DOHH2 (cell line): Measurements from ENCODE around the gene CXCL1.

Source experiments
- H3F3A ChIP-seq: fragments of 200-600 bp; sonication (generic), shearing (Covaris generic); 2 replicates; pipeline ENCODE4 v1.6.0; 2016; ENCODE audit warnings: antibody characterized with exemption, mild to moderate bottlenecking; ENCODE audit not compliant: control insufficient read depth, insufficient read depth
- H3K27ac ChIP-seq: fragments of 200-600 bp; sonication (generic); 2 replicates; pipeline ENCODE4 v1.5.1; 2014; ENCODE audit warnings: low read depth, mild to moderate bottlenecking, low read length, moderate library complexity
- H3K27me3 ChIP-seq: fragments of 200-600 bp; sonication (generic); 2 replicates; pipeline ENCODE4 v1.6.1; 2014; ENCODE audit warnings: mild to moderate bottlenecking, low read length, mixed read lengths; ENCODE audit not compliant: control insufficient read depth
- H3K36me3 ChIP-seq: fragments of 200-600 bp; sonication (generic); 2 replicates; pipeline ENCODE4 v1.6.1; 2014; ENCODE audit warnings: mild to moderate bottlenecking, low read length, moderate library complexity, mixed read lengths; ENCODE audit not compliant: control insufficient read depth
- H3K4me1 ChIP-seq: fragments of 200-600 bp; sonication (generic); 2 replicates; pipeline ENCODE4 v1.6.1; 2014; ENCODE audit warnings: mild to moderate bottlenecking, low read length, mixed read lengths; ENCODE audit not compliant: control insufficient read depth
- H3K4me2 ChIP-seq: fragments of 200-600 bp; sonication (generic); 2 replicates; pipeline ENCODE4 v1.6.0; 2014; ENCODE audit warnings: mild to moderate bottlenecking, low read length, moderate library complexity
- H3K4me3 ChIP-seq: fragments of 200-600 bp; sonication (generic); 2 replicates; pipeline ENCODE4 v1.5.1; 2014; ENCODE audit warnings: mild to moderate bottlenecking, low read length, mixed read lengths
- H3K79me2 ChIP-seq: fragments of 200-600 bp; sonication (generic); 2 replicates; pipeline ENCODE4 v1.6.1; 2014; ENCODE audit warnings: mild to moderate bottlenecking, low read length, mixed read lengths; ENCODE audit not compliant: control insufficient read depth
- H3K9me2 ChIP-seq: fragments of 200-600 bp; sonication (generic); replicated peaks from 2 replicates; pipeline ENCODE4 v1.6.1; 2014; ENCODE audit warnings: mild to moderate bottlenecking, low read length, mixed read lengths; ENCODE audit not compliant: control insufficient read depth
- H3K9me3 ChIP-seq: fragments of 200-600 bp; sonication (generic); 2 replicates; pipeline ENCODE4 v1.6.1; 2014; ENCODE audit warnings: antibody characterized with exemption, low read length, mixed read lengths; ENCODE audit not compliant: control insufficient read depth, insufficient read depth
- H4K20me1 ChIP-seq: fragments of 200-600 bp; sonication (generic); 2 replicates; pipeline ENCODE4 v1.6.0; 2014; ENCODE audit warnings: low read depth, mild to moderate bottlenecking, antibody characterized with exemption, low read length, moderate library complexity; ENCODE audit not compliant: control insufficient read depth, insufficient read depth
- CTCF ChIP-seq: fragments of 200-600 bp; sonication (generic); IDR thresholded peaks from one replicate; pipeline ENCODE4 v1.5.1; 2014; ENCODE audit warnings: antibody characterized with exemption, mild to moderate bottlenecking, low read depth, low read length; ENCODE audit not compliant: poor library complexity, severe bottlenecking
- EZH2phosphoT487 ChIP-seq: fragments of 200-600 bp; sonication (generic); IDR thresholded peaks from 2 replicates; pipeline ENCODE4 v1.6.1; 2017; ENCODE audit warnings: borderline replicate concordance, mild to moderate bottlenecking, antibody characterized with exemption, low read length, moderate library complexity, mixed read lengths

CXCL1 gene

GRCh38 chr4:73866246-73866645, 2.9 kb upstream of the CXCL1 start:
- no peaks in the 10 kb centered on the region for H3K4me1 ChIP-seq
- no peak overlapping the region for H3K4me2 ChIP-seq
- TF ChIP-seq CTCF (no peak), EZH2phosphoT487 (no peak)
- H3K27me3 ChIP-seq: no peaks in the 10 kb centered on the region
- H3F3A ChIP-seq: no peaks in the 10 kb centered on the region
- H3K9me3 ChIP-seq: no peaks in the 10 kb centered on the region
- no peaks in the 10 kb centered on the region for H3K9me2 ChIP-seq
- H3K27ac ChIP-seq: no peak overlapping the region
- H3K36me3 ChIP-seq: no peaks in the 10 kb centered on the region
- no peak overlapping the region for H3K4me3 ChIP-seq
- H4K20me1 ChIP-seq: no peaks in the 10 kb centered on the region
- no peaks in the 10 kb centered on the region for H3K79me2 ChIP-seq

- H3F3A ChIP-seq: no peaks in the 10 kb centered on the region
- TF ChIP-seq CTCF (no peak), EZH2phosphoT487 (no peak)
- no peaks in the 10 kb centered on the region for H3K27me3 ChIP-seq
- H3K4me3 ChIP-seq: no peak overlapping the region
- H3K4me2 ChIP-seq: no peak overlapping the region
- no peaks in the 10 kb centered on the region for H3K79me2 ChIP-seq
- H3K4me1 ChIP-seq: no peaks in the 10 kb centered on the region
- no peak overlapping the region for H3K27ac ChIP-seq
- H4K20me1 ChIP-seq: no peaks in the 10 kb centered on the region
- H3K36me3 ChIP-seq: no peaks in the 10 kb centered on the region
- H3K9me3 ChIP-seq: no peaks in the 10 kb centered on the region
- no peaks in the 10 kb centered on the region for H3K9me2 ChIP-seq
These were observed 1.4 kb upstream of the CXCL1 start for GRCh38 chr4:73867783-73868182.

GRCh38 chr4:73868206-73869129, 725 bp upstream of the CXCL1 start:
- Histone ChIP-seq H3K27ac (no peak overlapping the region), H3K27me3 (no peaks in the 10 kb centered on the region), H3K9me2 (no peaks in the 10 kb centered on the region), H3K9me3 (no peaks in the 10 kb centered on the region), H3K79me2 (no peaks in the 10 kb centered on the region), H3K4me2 (no peak overlapping the region), H3K4me3 (no peak overlapping the region), H3K4me1 (no peaks in the 10 kb centered on the region), H4K20me1 (no peaks in the 10 kb centered on the region), H3K36me3 (no peaks in the 10 kb centered on the region), H3F3A (no peaks in the 10 kb centered on the region)
- no peak for TF ChIP-seq EZH2phosphoT487
- no peak for TF ChIP-seq CTCF
